ENCODE results near the gene SPATA2.
A peak's percentile ranks its signal among the peaks of the same experiment; 100 is the strongest.
"Not testable (repeated sequence)": the region's sequence is repeated elsewhere in the genome, so short reads cannot be mapped to it uniquely, and the experiment has no call there.

The SPATA2 gene

GRCh38 chr20:49915380-49916145 is at the start of gene SPATA2:
TSS of gene SPATA2 (minus strand) at chr20:49915529. CDS start at chr20:49908490, 7,039 bp downstream.
- Mint-ChIP-seq H3K27ac (peak within 1 kb of the TSS; percentile 100), H3K4me1 (peaks cover 49% of the 10 kb centered on the region), H3K27me3 (ENCODE audit: low read depth, poor library complexity) (peaks cover 17% of the 10 kb centered on the region), H3K36me3 (ENCODE audit: low read depth) (no peaks in the 10 kb centered on the region), H3K9me3 (peaks cover 5% of the 10 kb centered on the region), H3K4me3 (peak within 1 kb of the TSS; percentile 99)
- DNase-seq, result peak; percentile 96
- TF ChIP-seq CTCF (IDR thresholded peaks at IDR 0.05), result no peak

- Mint-ChIP-seq H3K4me3 (no peak overlapping the region), H3K4me1 (peaks cover 6% of the 10 kb centered on the region), H3K9me3 (peaks cover 17% of the 10 kb centered on the region), H3K36me3 (ENCODE audit: low read depth) (peaks cover 66% of the 10 kb centered on the region), H3K27me3 (ENCODE audit: low read depth, poor library complexity) (peaks cover 3% of the 10 kb centered on the region), H3K27ac (no peak overlapping the region)
- TF ChIP-seq CTCF (IDR thresholded peaks at IDR 0.05), result no peak
- no peak for DNase-seq
These were observed 46.1 kb upstream of the SPATA2 start for GRCh38 chr20:49961413-49961812.

- H3K36me3 Mint-ChIP-seq (ENCODE audit: low read depth), result peaks cover 80% of the 10 kb centered on the region
- peaks cover 17% of the 10 kb centered on the region for H3K9me3 Mint-ChIP-seq
- not testable (repeated sequence) for H3K4me3 Mint-ChIP-seq; H3K27ac Mint-ChIP-seq; H3K4me1 Mint-ChIP-seq; H3K27me3 Mint-ChIP-seq (ENCODE audit: low read depth, poor library complexity); DNase-seq
These were observed 42.0 kb upstream of the SPATA2 start for GRCh38 chr20:49957089-49957938.

GRCh38 chr20:49956689-49957088 is 41.4 kb upstream of the SPATA2 start:
- H3K36me3 Mint-ChIP-seq (ENCODE audit: low read depth), result peaks cover 80% of the 10 kb centered on the region
- peaks cover 11% of the 10 kb centered on the region for H3K9me3 Mint-ChIP-seq
- no peak overlapping the region for H3K27ac Mint-ChIP-seq
- H3K4me3 Mint-ChIP-seq, result no peak overlapping the region
- H3K4me1 Mint-ChIP-seq, result no peaks in the 10 kb centered on the region
- peaks cover 3% of the 10 kb centered on the region for H3K27me3 Mint-ChIP-seq (ENCODE audit: low read depth, poor library complexity)
- no peak for TF ChIP-seq CTCF (IDR thresholded peaks at IDR 0.05)
- no peak for DNase-seq

GRCh38 chr20:49955830-49956396 is 40.6 kb upstream of the SPATA2 start:
- H3K9me3 Mint-ChIP-seq; H3K27me3 Mint-ChIP-seq (ENCODE audit: low read depth, poor library complexity); DNase-seq; H3K27ac Mint-ChIP-seq; H3K4me1 Mint-ChIP-seq; H3K4me3 Mint-ChIP-seq: not testable (repeated sequence)
- peaks cover 78% of the 10 kb centered on the region for H3K36me3 Mint-ChIP-seq (ENCODE audit: low read depth)

- H3K27me3 Mint-ChIP-seq (ENCODE audit: low read depth, poor library complexity), result no peaks in the 10 kb centered on the region
- no peak for TF ChIP-seq CTCF (IDR thresholded peaks at IDR 0.05)
- no peaks in the 10 kb centered on the region for H3K4me1 Mint-ChIP-seq
- no peak for DNase-seq
- H3K9me3 Mint-ChIP-seq, result peaks cover 4% of the 10 kb centered on the region
- peak overlapping the region; percentile 58 for H3K27ac Mint-ChIP-seq
- H3K4me3 Mint-ChIP-seq, result no peak overlapping the region
- H3K36me3 Mint-ChIP-seq (ENCODE audit: low read depth), result peaks cover 80% of the 10 kb centered on the region
These were observed 39.8 kb upstream of the SPATA2 start for GRCh38 chr20:49955167-49955566.

Measured in nephron progenitor cell (in vitro differentiated cells).